Endothelial cell of hepatic sinusoid (primary cell): ENCODE measurements around the gene PDE4D.
"Not testable (repeated sequence)": the region's sequence is repeated elsewhere in the genome, so short reads cannot be mapped to it uniquely, and the experiment has no call there.

Experiments
- in situ Hi-C: cut with HindIII; loops from 2 replicates; pipeline ENCODE4 v1.10.0; 2017; ENCODE audit warnings: low sequenced_read_pairs

The PDE4D gene

DNA sequence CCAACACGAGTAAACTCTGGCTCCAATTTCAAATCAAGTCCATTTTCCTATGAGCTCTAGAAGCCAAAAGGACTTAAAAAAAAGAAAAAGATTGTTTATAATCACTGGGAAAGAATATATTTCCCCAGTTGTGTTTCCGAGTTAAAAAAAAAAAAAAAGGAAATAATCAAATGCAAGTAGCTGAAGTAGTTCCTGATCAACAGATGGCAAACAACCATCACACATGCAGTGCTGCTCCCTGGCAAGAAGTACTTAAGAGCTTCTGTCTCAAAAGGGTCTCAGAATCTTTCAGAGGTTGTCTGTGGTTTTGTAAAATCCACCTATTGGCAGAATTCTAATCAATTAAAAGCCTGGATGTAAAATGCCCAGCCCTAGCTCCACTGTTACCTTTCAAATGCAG lies 922.8 kb downstream of the PDE4D start:
- in situ Hi-C loops, result no loop called here

GRCh38 chr5:58969795-58970194 lies 923.7 kb downstream of the PDE4D start:
- in situ Hi-C loops, result no loop called here

- in situ Hi-C loops, result no loop called here
These were observed 924.3 kb downstream of the PDE4D start for GRCh38 chr5:58969253-58969652.

GRCh38 chr5:58968350-58968749 lies 925.2 kb downstream of the PDE4D start:
- in situ Hi-C loops, result no loop called here

DNA sequence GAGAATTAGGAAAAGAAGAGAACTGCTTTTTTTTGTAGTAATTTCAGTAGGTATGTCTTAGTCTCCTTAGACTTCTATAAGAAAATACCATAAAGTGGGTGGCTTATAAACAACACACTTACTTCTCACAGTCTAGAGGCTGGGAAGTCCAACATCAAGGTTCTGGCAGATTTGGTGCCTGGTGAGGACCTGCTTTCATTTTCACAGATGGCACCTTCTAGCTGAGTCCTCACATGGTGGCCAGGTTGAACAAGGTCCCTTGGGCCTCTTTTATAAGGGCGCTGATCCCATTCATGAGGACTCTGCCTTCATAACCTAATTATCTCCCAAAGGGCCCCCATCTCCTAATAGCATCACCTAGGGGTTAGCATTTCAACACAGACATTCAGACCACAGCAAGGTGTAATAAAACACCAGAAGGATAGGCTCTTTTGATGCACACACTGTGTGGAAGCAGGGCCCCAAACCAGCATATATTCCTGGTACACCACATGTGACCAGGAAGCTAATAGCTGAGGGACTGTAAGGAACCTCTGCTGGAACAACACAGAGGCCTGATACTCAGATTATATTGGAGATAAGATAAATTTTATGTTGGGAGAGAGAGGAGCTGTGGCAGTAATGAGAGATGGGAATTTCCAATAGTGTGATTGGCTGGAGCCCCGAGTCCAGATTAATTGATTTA lies 925.8 kb downstream of the PDE4D start:
- in situ Hi-C loops, result no loop called here

- in situ Hi-C loops, result no loop called here
These were observed 927.7 kb downstream of the PDE4D start for GRCh38 chr5:58965677-58966414.

GRCh38 chr5:58963821-58964220 lies 929.7 kb downstream of the PDE4D start:
- in situ Hi-C loops, result no loop called here

GRCh38 chr5:58963361-58963760 lies 930.2 kb downstream of the PDE4D start:
- in situ Hi-C loops, result no loop called here

GRCh38 chr5:58961631-58962280 lies 931.8 kb downstream of the PDE4D start:
- in situ Hi-C loops, result no loop called here

DNA sequence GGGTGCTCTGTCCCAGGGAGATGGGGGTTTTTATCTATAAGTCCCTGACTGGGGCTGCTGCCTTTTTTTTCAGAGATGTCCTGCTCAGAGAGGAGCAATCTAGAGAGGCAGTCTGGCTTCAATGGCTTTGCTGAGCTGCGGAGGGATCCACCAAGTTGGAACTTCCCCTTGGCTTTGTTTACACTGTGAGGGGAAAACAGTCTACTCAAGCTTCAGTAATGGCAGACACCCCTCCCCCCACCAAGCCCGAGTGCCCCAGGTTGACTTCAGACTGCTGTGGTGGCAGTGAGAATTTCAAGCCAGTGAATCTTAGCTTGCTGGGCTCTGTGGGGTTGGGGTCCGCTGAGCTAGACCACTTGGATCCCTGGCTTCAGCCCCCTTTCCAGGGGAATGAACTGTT lies 934.8 kb downstream of the PDE4D start:
- in situ Hi-C loops, result no loop called here

GRCh38 chr5:58953218-58953617 lies 940.3 kb downstream of the PDE4D start:
- in situ Hi-C loops, result not testable (repeated sequence)

- in situ Hi-C loops, result no loop called here
These were observed 943.3 kb downstream of the PDE4D start for GRCh38 chr5:58950224-58950623.

GRCh38 chr5:58946230-58946629 lies 947.3 kb downstream of the PDE4D start:
- in situ Hi-C loops, result no loop called here

- in situ Hi-C loops, result no loop called here
These were observed 949.3 kb downstream of the PDE4D start for GRCh38 chr5:58944221-58944620.

- in situ Hi-C loops, result no loop called here
These were observed 953.1 kb downstream of the PDE4D start for GRCh38 chr5:58940446-58940845.

DNA sequence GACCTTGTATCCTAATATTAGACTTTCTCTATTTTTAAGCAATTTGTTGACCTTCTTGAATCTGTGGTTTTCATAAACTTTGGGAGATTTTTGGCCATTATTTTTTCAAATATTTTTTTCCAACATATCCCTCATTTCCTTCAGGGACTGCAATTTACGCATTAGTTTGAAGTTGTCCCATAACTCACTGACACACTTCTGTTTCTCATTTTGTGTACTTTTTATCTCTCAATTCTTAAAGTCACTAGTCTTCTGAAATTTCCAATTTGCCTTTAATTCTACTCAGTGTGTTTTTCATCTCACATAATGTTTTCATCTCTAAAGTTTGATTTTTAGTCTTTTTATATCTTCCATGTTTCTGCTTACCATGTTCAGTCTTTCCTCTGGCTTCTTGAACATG lies 953.9 kb downstream of the PDE4D start:
- in situ Hi-C loops, result no loop called here

DNA sequence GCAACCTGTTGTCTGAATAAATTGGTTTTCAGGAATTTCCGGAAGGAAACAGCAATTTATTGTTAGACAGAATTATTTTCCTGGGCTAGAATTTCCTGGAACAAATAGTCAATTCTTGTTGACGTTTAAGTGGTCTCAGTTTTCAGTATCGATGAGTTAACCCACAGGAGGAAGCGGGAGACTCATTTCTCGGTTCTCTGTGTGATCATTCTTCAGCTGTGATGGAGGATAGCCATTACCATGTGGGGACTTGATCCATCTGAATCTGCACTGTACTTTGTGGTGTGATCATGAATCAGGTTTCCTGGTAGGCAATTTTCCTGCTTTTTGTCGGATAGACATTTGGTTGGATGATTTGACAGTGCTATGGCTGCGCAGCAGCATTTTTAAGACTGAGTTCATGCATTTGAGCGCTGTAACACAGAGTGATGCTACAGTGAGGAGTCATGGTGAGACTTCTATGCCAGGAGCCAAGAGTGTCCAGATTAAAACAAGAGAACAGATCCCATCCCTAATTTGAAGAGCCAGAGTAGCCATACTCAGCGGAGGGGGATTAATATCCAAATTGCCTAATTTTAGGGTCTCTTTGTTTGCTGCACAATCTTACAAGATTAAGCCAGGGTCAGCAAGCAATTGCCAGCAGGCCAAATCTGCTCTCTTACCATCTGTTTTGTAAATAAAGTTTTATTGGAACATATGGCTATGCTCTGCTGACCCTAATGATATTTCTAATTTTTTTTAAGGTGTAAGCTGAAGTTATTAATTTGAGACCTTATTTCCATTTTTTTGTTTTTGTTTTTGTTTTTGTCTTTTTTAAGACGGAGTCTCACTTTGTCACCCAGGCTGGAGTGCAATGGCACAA lies 954.7 kb downstream of the PDE4D start:
- in situ Hi-C loops, result no loop called here

DNA sequence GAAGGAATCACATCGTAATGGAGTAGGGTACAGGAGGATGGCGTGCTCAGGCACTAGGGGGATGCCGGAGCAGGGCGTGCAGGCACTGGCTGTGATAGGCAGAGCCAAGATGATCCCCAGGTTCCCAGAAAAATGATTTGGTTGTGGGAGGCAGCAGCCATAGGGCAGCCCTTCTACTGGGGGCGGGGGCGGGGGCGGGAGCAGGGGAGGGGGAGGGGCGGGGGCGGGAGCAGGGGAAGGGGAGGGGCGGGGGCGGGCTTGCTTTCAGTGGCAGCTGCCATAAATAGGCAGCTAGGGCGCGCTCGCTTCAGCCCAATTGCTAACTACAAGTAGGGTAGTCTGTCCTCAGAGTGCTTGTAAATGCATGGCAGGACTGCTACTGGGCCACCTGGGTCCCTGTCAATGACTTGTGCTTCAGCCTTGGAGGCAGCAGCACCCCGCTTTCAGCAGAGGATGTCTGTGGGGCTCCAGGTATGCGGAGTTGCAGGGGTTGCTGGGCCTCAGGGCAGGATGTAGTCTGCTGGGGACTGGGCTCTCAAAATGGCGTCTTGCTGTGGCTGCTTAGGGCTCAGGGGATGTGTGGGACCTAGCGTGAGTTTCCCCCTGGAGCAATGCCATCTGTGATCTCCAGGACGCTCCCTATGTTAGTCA lies 956.4 kb downstream of the PDE4D start:
- in situ Hi-C loops, result no loop called here

DNA sequence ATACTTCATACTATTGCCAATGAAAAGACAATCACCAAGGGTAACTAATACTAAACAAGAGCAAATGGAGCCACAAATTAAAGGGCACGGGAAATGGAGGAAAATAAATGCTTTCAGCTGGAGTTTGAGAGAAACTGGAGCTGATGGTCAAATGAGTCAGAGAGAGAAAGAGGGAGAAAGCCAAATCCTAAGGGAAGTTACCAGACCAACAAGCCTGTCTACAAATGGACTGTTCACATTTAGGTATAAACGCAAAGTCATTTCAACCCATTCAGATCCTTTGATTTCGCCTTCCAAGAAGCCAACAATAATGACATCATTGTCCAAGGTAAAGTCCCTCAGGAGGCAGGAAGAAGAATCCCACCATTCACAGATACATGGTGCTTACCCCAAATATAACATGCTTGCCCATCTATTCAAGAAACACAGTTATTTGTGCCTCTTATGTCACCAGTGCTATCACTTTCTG lies 958.9 kb downstream of the PDE4D start:
- in situ Hi-C loops, result no loop called here

GRCh38 chr5:58933891-58934628 lies 959.5 kb downstream of the PDE4D start:
- in situ Hi-C loops, result no loop called here
